Spleen (tissue), 11 donors: ENCODE data around the gene KCNE4. TPM values are rescaled to one million over a fixed set of nuclear protein-coding genes. Genes with fewer than 3 reads are reported as not detected.

ENCODE experiments used
- DNase-seq: peaks from one replicate; pipeline ENCODE4 v3.0.0-alpha.2; 2020
- H3K27ac ChIP-seq, 8 donors: fragments of 200-600 bp; sonication (generic) in 7 of 8; 1 replicate in 4 of 8; 2 replicates in 4 of 8; pipeline versions ENCODE4 v1.5.0 to v1.8.0; 2016 to 2021; ENCODE audit warnings: inconsistent platforms in 4 of 8, mild to moderate bottlenecking in 4 of 8, moderate library complexity in 1 of 8
- H3K27me3 ChIP-seq, 7 donors: fragments of 200-600 bp; sonication (generic) in 6 of 7; replicated peaks in 1 of 7; 1 replicate in 4 of 7; 2 replicates in 3 of 7; pipeline versions ENCODE4 v1.5.0 to v1.8.0; 2016 to 2021; ENCODE audit warnings: inconsistent platforms in 3 of 7, mild to moderate bottlenecking in 1 of 7
- H3K36me3 ChIP-seq, 6 donors: fragments of 200-600 bp; sonication (generic) in 5 of 6; 1 replicate in 4 of 6; 2 replicates in 2 of 6; pipeline versions ENCODE4 v1.5.0 to v1.8.0; 2016 to 2021; ENCODE audit warnings: inconsistent platforms in 2 of 6
- H3K4me1 ChIP-seq, 6 donors: fragments of 200-600 bp; sonication (generic) in 5 of 6; 1 replicate in 3 of 6; 2 replicates in 3 of 6; pipeline versions ENCODE4 v1.5.0 to v1.8.0; 2016 to 2021; ENCODE audit warnings: inconsistent platforms in 3 of 6
- H3K4me3 ChIP-seq, 8 donors: fragments of 200-600 bp; sonication (generic) in 7 of 8; 1 replicate in 4 of 8; 2 replicates in 4 of 8; pipeline versions ENCODE4 v1.5.0 to v1.8.0; 2016 to 2021; ENCODE audit warnings: inconsistent platforms in 4 of 8, mild to moderate bottlenecking in 4 of 8, moderate library complexity in 2 of 8
- H3K9me3 ChIP-seq, 8 donors: fragments of 200-600 bp; sonication (generic) in 7 of 8; 1 replicate in 4 of 8; 2 replicates in 4 of 8; pipeline versions ENCODE4 v1.5.0 to v1.8.0; 2016 to 2021; ENCODE audit warnings: inconsistent platforms in 4 of 8
- POLR2A ChIP-seq, 3 donors: fragments of 450-650 bp; IDR thresholded peaks; one replicate each; pipeline ENCODE4 v1.5.1; 2017; ENCODE audit warnings: antibody characterized with exemption in 3 of 3, mild to moderate bottlenecking in 1 of 3
- POLR2AphosphoS5 ChIP-seq, 3 donors: sonication (generic); formaldehyde crosslinking; IDR thresholded peaks; one replicate each; pipeline ENCODE4 v1.5.1; 2017; ENCODE audit warnings: antibody characterized with exemption in 3 of 3
- WGBS, 5 donors: extraction: QIAGEN DNeasy Blood & Tissue Kit in 3 of 5; methylation state at CpG; one replicate each; pipeline versions ENCODE4 v1.1.5 to v1.1.7; 2013 to 2018; 5-methylcytosine and 5-hydroxymethylcytosine counted together
- intact Hi-C: fragments of 100-400 bp; cut with DNase I; formaldehyde crosslinking; loops from one replicate; pipeline ENCODE4 v1.15.0; 2023; ENCODE audit warnings: low total_unique reads
- polyA plus RNA-seq, 3 donors: library from polyadenylated mRNA; stranded (reverse); fragments of 200-250 nt; gene quantifications; one replicate each; pipeline ENCODE4 v1.2.1, GENCODE V29; 2013
- total RNA-seq, 7 donors: library from RNA; depleted of rRNA in 3 of 7; stranded (reverse); fragments of >200 nt in 3 of 7; fragmentation: NEBNext Ultra II Directional in 4 of 7; extraction: Animal tissue kit (Norgen Biotek cat#: 25700) in 4 of 7; gene quantifications; one replicate each; pipeline versions ENCODE4 v1.1.0 to v1.2.1, GENCODE V29; 2016 to 2021
- TF ChIP-seq, protein P1 (sequence below), 11 experiments: fragments of 200-600 bp in 7 of 11; fragments of 450-650 bp in 4 of 11; sonication (generic) in 4 of 11; IDR thresholded peaks in 8 of 11; conservative IDR thresholded peaks in 3 of 11; 1 replicate in 7 of 11; 2 replicates in 4 of 11; pipeline versions ENCODE4 v1.4.0 to v1.8.0; 2016 to 2021; ENCODE audit warnings: antibody characterized with exemption in 11 of 11, inconsistent platforms in 4 of 11, mild to moderate bottlenecking in 1 of 11
- donor health status: healthy with polysubstance abuse.
- donor health status: DM: no; HTN: no; CAD: no; lungs with moderate emphysema.
- donor health status: DM: no; HTN: no; CAD: no.
- donor health status: Bipolar disorder and iron deficiency.
- donor health status: healthy.
- donor health status: DM: no; HTN: no; CAD: no.
- donor health status: DM: yes; HTN: yes; CAD: no.

The KCNE4 gene
- total and polyA plus RNA-seq, 10 donors = 1.0 to 25.0 (median 4.3) TPM

DNA sequence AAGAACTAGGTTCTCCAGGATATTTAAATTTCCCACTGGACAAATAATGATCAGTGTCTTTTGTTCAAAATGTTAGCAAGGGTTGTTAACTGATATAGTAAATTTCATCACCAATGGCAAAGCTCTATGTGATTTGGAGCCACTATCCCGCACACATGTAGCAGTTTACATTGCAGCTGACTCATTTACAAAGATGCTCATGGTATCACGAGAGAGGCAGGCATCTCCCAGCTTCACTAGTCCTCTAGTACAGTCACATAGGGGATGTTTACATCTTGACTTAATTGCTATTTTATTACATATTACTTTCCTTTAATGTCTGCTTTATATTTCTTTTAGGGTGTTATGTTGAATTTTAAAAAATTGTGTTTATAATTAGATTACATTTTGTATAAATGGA is 30.7 kb downstream of the KCNE4 start:
- no peaks in the 10 kb centered on the region for H3K9me3 ChIP-seq
- 0 to 44% (median 1%) methylated on average over 2 of the region's 2 CpGs for WGBS, 5 donors
- no peaks in the 10 kb centered on the region for H3K4me1 ChIP-seq
- DNase-seq = no peak
- no peak overlapping the region for H3K4me3 ChIP-seq
- TF ChIP-seq, protein P1, sequence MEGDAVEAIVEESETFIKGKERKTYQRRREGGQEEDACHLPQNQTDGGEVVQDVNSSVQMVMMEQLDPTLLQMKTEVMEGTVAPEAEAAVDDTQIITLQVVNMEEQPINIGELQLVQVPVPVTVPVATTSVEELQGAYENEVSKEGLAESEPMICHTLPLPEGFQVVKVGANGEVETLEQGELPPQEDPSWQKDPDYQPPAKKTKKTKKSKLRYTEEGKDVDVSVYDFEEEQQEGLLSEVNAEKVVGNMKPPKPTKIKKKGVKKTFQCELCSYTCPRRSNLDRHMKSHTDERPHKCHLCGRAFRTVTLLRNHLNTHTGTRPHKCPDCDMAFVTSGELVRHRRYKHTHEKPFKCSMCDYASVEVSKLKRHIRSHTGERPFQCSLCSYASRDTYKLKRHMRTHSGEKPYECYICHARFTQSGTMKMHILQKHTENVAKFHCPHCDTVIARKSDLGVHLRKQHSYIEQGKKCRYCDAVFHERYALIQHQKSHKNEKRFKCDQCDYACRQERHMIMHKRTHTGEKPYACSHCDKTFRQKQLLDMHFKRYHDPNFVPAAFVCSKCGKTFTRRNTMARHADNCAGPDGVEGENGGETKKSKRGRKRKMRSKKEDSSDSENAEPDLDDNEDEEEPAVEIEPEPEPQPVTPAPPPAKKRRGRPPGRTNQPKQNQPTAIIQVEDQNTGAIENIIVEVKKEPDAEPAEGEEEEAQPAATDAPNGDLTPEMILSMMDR (IDR thresholded peaks at IDR 0.05 in 8 of 11, conservative IDR thresholded peaks at IDR 0.05 in 3 of 11) = no peak
- no peak for TF ChIP-seq POLR2AphosphoS5 (IDR thresholded peaks at IDR 0.05)
- TF ChIP-seq POLR2A (IDR thresholded peaks at IDR 0.05) = no peak
- H3K27me3 ChIP-seq = no peaks in the 10 kb centered on the region
- H3K27ac ChIP-seq = no peak overlapping the region
- intact Hi-C loops = no loop called here
- no peaks in the 10 kb centered on the region for H3K36me3 ChIP-seq

DNA sequence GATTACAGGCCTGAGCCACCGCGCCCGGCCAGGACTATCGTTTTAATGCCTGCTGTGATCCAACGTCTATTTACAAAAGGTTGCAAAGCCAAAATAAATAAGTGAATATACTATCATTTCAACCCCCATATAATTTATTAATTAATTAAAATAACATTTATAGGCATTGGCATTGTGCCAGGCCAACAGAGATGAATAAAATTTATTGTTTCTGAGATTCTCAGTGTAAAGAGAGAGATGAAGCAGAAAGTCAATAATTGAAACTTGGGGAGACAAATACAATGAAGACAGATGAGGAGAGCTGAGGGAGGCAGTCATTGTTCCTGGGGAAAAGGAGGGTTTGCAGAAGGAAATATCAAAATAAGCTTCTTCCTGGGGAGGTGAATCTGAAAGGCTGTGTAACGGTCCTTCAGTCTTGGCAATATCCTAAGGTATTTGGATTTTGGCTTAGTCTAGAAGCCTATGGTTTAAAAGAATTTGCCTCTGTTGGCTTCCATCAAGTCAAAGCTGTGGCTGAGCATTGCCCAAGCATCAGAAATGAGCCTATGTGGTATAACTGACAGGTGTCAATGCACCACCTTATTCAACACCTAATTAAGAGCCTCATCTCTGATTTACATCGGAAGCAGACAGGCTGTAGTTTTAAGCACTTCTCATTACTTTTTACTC is 31.5 kb downstream of the KCNE4 start:
- no peak overlapping the region for H3K4me3 ChIP-seq
- H3K27ac ChIP-seq = no peak overlapping the region
- no peaks in the 10 kb centered on the region for H3K27me3 ChIP-seq
- H3K4me1 ChIP-seq = no peaks in the 10 kb centered on the region
- WGBS, 5 donors = 67 to 82% (median 70%) methylated on average over 7 of the region's 7 CpGs
- TF ChIP-seq POLR2AphosphoS5 (IDR thresholded peaks at IDR 0.05) (no peak), POLR2A (IDR thresholded peaks at IDR 0.05) (no peak)
- TF ChIP-seq, protein P1 (IDR thresholded peaks at IDR 0.05 in 8 of 11, conservative IDR thresholded peaks at IDR 0.05 in 3 of 11) = no peak
- intact Hi-C loops = no loop called here
- no peak for DNase-seq
- no peaks in the 10 kb centered on the region for H3K9me3 ChIP-seq
- no peaks in the 10 kb centered on the region for H3K36me3 ChIP-seq

GRCh38 chr2:223084873-223085272 is 32.9 kb downstream of the KCNE4 start:
- no peaks in the 10 kb centered on the region for H3K27me3 ChIP-seq
- H3K4me3 ChIP-seq = no peak overlapping the region
- DNase-seq = no peak
- intact Hi-C loops = no loop called here
- 58 to 91% (median 78%) methylated on average over 2 of the region's 2 CpGs for WGBS, 5 donors
- H3K36me3 ChIP-seq = no peaks in the 10 kb centered on the region
- H3K4me1 ChIP-seq = no peaks in the 10 kb centered on the region
- no peaks in the 10 kb centered on the region for H3K9me3 ChIP-seq
- no peak overlapping the region for H3K27ac ChIP-seq
- TF ChIP-seq, protein P1 (IDR thresholded peaks at IDR 0.05 in 8 of 11, conservative IDR thresholded peaks at IDR 0.05 in 3 of 11) = no peak
- TF ChIP-seq POLR2A (IDR thresholded peaks at IDR 0.05) = no peak
- no peak for TF ChIP-seq POLR2AphosphoS5 (IDR thresholded peaks at IDR 0.05)

DNA sequence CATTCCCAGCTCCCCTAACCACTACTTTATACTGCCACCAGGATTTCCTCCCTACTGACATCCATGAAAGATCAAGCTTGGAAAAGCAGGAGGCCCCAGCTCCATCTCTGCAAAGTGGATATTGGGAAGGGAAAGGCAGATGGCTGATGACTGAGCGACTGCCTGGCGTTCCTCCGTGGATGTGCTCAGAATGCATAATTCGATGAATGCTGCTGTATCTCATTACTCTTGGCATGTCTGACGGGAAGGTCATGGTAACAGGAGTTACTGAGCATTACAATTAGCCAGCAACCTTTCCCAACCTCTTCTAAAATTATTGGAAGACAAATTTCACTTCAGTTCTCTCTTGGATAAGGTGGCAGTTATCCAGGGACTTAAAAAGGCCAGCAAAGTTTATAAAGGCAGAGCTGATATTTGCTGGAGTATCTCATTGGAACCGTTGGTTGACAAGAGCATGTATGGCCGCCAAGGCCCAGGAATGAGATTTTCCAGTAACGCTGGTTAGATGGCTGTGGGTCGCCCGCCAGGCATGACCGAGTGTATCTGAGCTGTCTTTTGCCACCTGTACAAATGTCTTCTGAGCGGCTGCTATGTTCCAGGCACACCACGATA is 34.5 kb downstream of the KCNE4 start:
- intact Hi-C loops = no loop called here

More for the DNA sequence above, 34.5 kb downstream of the KCNE4 start:
- TF ChIP-seq, protein P1 (IDR thresholded peaks at IDR 0.05 in 8 of 11, conservative IDR thresholded peaks at IDR 0.05 in 3 of 11) = no peak
- no peak for TF ChIP-seq POLR2AphosphoS5 (IDR thresholded peaks at IDR 0.05)
- TF ChIP-seq POLR2A (IDR thresholded peaks at IDR 0.05) = no peak
- Histone ChIP-seq H3K27me3 (no peaks in the 10 kb centered on the region), H3K9me3 (no peaks in the 10 kb centered on the region), H3K4me1 (no peaks in the 10 kb centered on the region), H3K4me3 (no peak overlapping the region), H3K36me3 (no peaks in the 10 kb centered on the region), H3K27ac (no peak overlapping the region)
- no peak for DNase-seq
- 84 to 94% (median 89%) methylated on average over 12 to 13 of the region's 13 CpGs for WGBS, 5 donors
